Astrocyte of the cerebellum (primary cell): ENCODE measurements around the gene MAEA.

Experiments
- DNase-seq: peaks from one replicate; pipeline ENCODE4 v3.0.0-alpha.2; 2011; ENCODE audit warnings: low read depth
- H3K4me3 ChIP-seq: 2 replicates; pipeline ENCODE4 v1.5.1; 2011; ENCODE audit warnings: mild to moderate bottlenecking, low read depth, low read length, moderate library complexity
- CTCF ChIP-seq: IDR thresholded peaks from 2 replicates; pipeline ENCODE4 v1.5.1; 2012; ENCODE audit warnings: low read length, low read depth, moderate library complexity, mild to moderate bottlenecking; ENCODE audit errors: missing control alignments
- in situ Hi-C: cut with HindIII; loops from 2 replicates; pipeline ENCODE4 v1.10.0; 2017; ENCODE audit warnings: low sequenced_read_pairs

The MAEA gene

GRCh38 chr4:1242506-1243450 is 46.9 kb upstream of the MAEA start:
- no peak for TF ChIP-seq CTCF
- no peak for DNase-seq
- in situ Hi-C loops, result loop anchor here (5.0 kb wide), 2 partner anchors 40 to 70 kb away; partner anchors contain the start of gene SPON2
- no peak overlapping the region for H3K4me3 ChIP-seq

GRCh38 chr4:1243451-1244080 is 46.1 kb upstream of the MAEA start:
- no peak for DNase-seq
- TF ChIP-seq CTCF, result no peak
- H3K4me3 ChIP-seq, result no peak overlapping the region
- in situ Hi-C loops, result loop anchor here (5.0 kb wide), 2 partner anchors 41 to 71 kb away; partner anchors contain the start of gene SPON2

- DNase-seq, result no peak
- H3K4me3 ChIP-seq, result no peak overlapping the region
- in situ Hi-C loops, result loop anchor here (5.0 kb wide), 2 partner anchors 42 to 72 kb away; partner anchors contain the start of gene SPON2
- TF ChIP-seq CTCF, result no peak
Observed at GRCh38 chr4:1244081-1244977, 45.4 kb upstream of the MAEA start.

- in situ Hi-C loops, result loop anchor here (5.0 kb wide), 2 partner anchors 43 to 73 kb away; partner anchors contain the start of gene SPON2
- TF ChIP-seq CTCF, result no peak
- no peak for DNase-seq
- no peak overlapping the region for H3K4me3 ChIP-seq
Observed at GRCh38 chr4:1244978-1245471, 44.7 kb upstream of the MAEA start.

- in situ Hi-C loops, result no loop called here
- no peak for DNase-seq
- no peak for TF ChIP-seq CTCF
- no peak overlapping the region for H3K4me3 ChIP-seq
Observed at GRCh38 chr4:1245481-1246051, 44.1 kb upstream of the MAEA start.
